HFFc6 (cell line): ENCODE measurements around the gene MECR. TPM values are rescaled to one million over a fixed set of nuclear protein-coding genes. Genes with fewer than 3 reads are reported as not detected.

Source experiments
- DNase-seq: peaks from one replicate; pipeline ENCODE4 v3.0.0-alpha.2; 2018
- H3K27ac Mint-ChIP-seq: 2 replicates; pipeline ENCODE4 v1.8.0; 2020; ENCODE audit warnings: mild to moderate bottlenecking, mixed read lengths
- H3K27me3 Mint-ChIP-seq: 2 replicates; pipeline ENCODE4 v1.8.0; 2021; ENCODE audit warnings: mild to moderate bottlenecking, moderate library complexity, mixed read lengths; ENCODE audit not compliant: insufficient read depth
- H3K36me3 Mint-ChIP-seq: 2 replicates; pipeline ENCODE4 v1.8.0; 2021; ENCODE audit warnings: low read depth, mixed read lengths
- H3K4me1 Mint-ChIP-seq: 2 replicates; pipeline ENCODE4 v1.8.0; 2020; ENCODE audit warnings: low read depth, mixed read lengths
- H3K4me3 Mint-ChIP-seq: 2 replicates; pipeline ENCODE4 v1.8.0; 2020; ENCODE audit warnings: mild to moderate bottlenecking, moderate library complexity, mixed read lengths
- H3K9me3 Mint-ChIP-seq: 2 replicates; pipeline ENCODE4 v1.8.0; 2020; ENCODE audit warnings: mild to moderate bottlenecking, mixed read lengths
- CTCF ChIP-seq: fragments of 200-600 bp; sonication (generic); IDR thresholded peaks from 2 replicates; pipeline ENCODE4 v1.5.0; 2021; ENCODE audit warnings: antibody characterized with exemption, mild to moderate bottlenecking
- total RNA-seq, 6 experiments: library from RNA; stranded (reverse); fragmentation: NEBNext Ultra II Directional; extraction: Animal tissue kit (Norgen Biotek cat#: 25700); gene quantifications; 2 replicates in 1 of 6; 3 replicates in 5 of 6; pipeline ENCODE4 v1.2.3, GENCODE V29; 2021

MECR gene
- total RNA-seq, 6 experiments from 2014 or later = 20.5 to 27.1 (median 21.9) TPM

- H3K27ac Mint-ChIP-seq = no peak overlapping the region
- H3K4me3 Mint-ChIP-seq = no peak overlapping the region
- H3K27me3 Mint-ChIP-seq = no peaks in the 10 kb centered on the region
- H3K9me3 Mint-ChIP-seq = no peaks in the 10 kb centered on the region
- peaks cover 10% of the 10 kb centered on the region for H3K4me1 Mint-ChIP-seq
- DNase-seq = no peak
- peaks cover 10% of the 10 kb centered on the region; the same call in 1 of the 2 replicates for H3K36me3 Mint-ChIP-seq
- TF ChIP-seq CTCF = no peak
These were observed 40.0 kb downstream of the MECR start for GRCh38 chr1:29190718-29191117.

DNA sequence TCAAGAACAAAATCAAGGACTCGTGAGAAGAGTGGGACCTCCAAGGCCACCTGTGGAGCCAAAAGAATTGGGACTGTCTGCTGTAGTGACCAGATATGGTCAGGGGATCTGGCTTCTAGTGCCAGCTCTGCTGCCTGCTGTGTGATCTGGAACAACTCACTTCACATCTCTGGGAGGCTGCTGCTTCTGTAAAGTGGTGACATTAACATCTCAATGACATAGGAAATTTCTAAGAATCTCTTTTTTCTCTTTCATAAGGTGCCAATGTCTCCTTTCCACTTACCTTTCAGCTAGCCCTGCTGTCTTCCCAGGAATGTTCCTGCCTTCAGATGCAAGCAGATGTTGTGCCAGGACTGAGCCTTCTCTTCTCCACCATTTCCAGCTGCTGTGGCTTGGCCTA is 44.0 kb downstream of the MECR start:
- DNase-seq = no peak
- H3K27ac Mint-ChIP-seq = 0 out of 2 replicates have a peak overlapping the region, but pooled peaks have one; percentile 25
- H3K4me1 Mint-ChIP-seq = peaks cover 17% of the 10 kb centered on the region
- H3K36me3 Mint-ChIP-seq = no peaks in the 10 kb centered on the region
- no peaks in the 10 kb centered on the region; the same call in 1 of the 2 replicates for H3K27me3 Mint-ChIP-seq
- TF ChIP-seq CTCF = no peak
- H3K9me3 Mint-ChIP-seq = no peaks in the 10 kb centered on the region
- H3K4me3 Mint-ChIP-seq = no peak overlapping the region

DNA sequence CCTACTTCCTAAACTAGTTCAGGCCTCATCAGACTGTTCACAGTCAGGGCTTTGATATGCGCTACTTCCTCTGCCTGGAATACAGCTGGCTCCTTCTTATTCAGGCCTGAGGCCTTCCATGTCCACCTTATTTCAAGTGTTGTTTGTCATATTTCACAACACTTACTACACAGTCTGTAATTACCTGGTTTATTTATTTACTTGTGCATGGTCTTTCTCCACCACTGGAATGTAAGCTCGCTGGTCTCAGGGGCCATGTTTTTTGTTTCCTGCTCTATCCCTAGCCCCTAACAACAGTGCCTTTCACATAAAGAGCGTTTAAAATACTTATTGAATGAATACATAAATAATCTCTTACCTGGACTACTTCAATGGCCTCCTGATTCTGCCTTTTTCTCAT is 44.5 kb downstream of the MECR start:
- no peaks in the 10 kb centered on the region; the same call in 1 of the 2 replicates for H3K27me3 Mint-ChIP-seq
- no peaks in the 10 kb centered on the region for H3K36me3 Mint-ChIP-seq
- H3K27ac Mint-ChIP-seq = peak overlapping the region; percentile 25; the same call in 1 of the 2 replicates
- H3K4me1 Mint-ChIP-seq = peaks cover 17% of the 10 kb centered on the region
- no peaks in the 10 kb centered on the region for H3K9me3 Mint-ChIP-seq
- no peak for DNase-seq
- TF ChIP-seq CTCF = no peak
- H3K4me3 Mint-ChIP-seq = no peak overlapping the region

DNA sequence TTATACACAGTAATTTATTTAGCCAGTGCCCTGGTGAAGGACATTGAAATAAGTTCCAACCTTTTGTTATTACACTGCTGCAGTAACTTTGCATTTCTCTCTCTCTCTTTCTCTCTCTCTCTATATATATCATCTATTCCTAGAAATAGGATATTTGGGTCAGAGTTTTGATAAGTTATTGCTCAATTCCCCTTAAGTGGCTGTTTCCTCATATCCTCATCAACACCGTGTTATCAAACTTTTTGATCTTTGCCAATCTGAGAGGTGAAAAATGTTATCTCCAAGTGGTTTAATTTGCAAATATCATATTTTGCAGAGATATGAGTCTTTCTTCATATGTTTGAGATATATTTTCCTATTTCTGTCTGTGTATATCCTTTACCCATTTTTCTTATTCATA is 47.4 kb downstream of the MECR start:
- H3K27ac Mint-ChIP-seq = peak overlapping the region; percentile 57; the same call in 1 of the 2 replicates
- no peak overlapping the region for H3K4me3 Mint-ChIP-seq

DNA sequence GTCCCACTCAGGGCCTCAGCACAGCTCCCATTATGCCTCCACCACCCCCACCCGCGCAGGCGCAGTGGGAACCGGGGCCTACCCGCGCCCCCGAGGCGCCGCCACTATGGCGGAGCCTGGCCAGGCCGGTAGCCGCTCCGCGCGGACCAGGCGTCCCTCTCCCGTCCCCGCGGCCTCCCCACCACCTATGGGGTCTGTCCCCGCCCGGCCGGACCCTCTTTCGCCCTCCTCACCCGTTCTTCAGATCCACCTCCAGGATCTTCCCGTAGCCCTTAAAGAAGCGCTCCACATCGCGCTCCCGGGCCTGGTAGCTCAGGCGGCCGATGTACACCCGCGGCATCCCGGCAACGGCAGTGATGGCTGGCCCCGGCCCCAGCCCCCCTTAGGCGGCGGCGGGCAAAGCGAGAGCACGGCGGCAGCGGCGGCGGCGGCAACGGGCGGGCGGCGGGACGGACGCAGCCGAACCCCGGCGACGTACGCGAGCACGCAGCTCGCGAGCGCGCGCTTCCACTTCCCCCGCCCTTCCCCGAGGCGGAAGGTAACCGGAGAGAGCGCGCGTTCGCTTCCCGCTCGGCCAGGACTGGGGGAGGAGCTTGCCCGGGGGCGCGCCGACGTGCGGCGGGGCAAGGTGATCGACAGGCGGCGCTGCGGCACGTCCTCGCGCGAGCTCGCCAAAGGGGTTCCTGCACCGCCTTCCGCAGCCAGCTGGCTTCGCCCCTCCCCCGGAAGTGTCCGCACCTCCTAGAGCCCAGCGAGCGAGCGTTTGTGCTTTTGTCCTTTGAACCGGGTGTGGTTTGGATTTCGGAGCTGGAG is 49.1 kb downstream of the MECR start, which contains the start of gene SRSF4:
TSS of gene SRSF4 (minus strand) at position 488 of the 813 bp plus-strand sequence. CDS start at position 340, 148 bp downstream.
- H3K9me3 Mint-ChIP-seq = no peaks in the 10 kb centered on the region
- DNase-seq = peak; percentile 97
- peak; percentile 90 for TF ChIP-seq CTCF
- H3K4me1 Mint-ChIP-seq = peaks cover 51% of the 10 kb centered on the region
- H3K27me3 Mint-ChIP-seq = peaks cover 2% of the 10 kb centered on the region
- peak within 1 kb of the TSS; percentile 97 for H3K27ac Mint-ChIP-seq
- H3K36me3 Mint-ChIP-seq = peaks cover 31% of the 10 kb centered on the region
- peak within 1 kb of the TSS; percentile 93 for H3K4me3 Mint-ChIP-seq

More for the DNA sequence above, 47.4 kb downstream of the MECR start:
- TF ChIP-seq CTCF = no peak
- Mint-ChIP-seq H3K9me3 (no peaks in the 10 kb centered on the region), H3K4me1 (peaks cover 36% of the 10 kb centered on the region), H3K27me3 (peaks cover 2% of the 10 kb centered on the region; the same call in 1 of the 2 replicates), H3K36me3 (peaks cover 24% of the 10 kb centered on the region)
- no peak for DNase-seq
